Brain microvascular endothelial cell (primary cell): ENCODE measurements around the gene PDCD5.
"Not testable (repeated sequence)": the region's sequence is repeated elsewhere in the genome, so short reads cannot be mapped to it uniquely, and the experiment has no call there.

Source experiments
- DNase-seq: peaks from one replicate; pipeline ENCODE4 v3.0.0-alpha.2; 2020
- H3K27ac ChIP-seq: fragments of 250-450 bp; sonication (Bioruptor Pico); 2 replicates; pipeline ENCODE4 v1.5.1; 2020; ENCODE audit warnings: mild to moderate bottlenecking, moderate library complexity
- H3K27me3 ChIP-seq: fragments of 250-450 bp; sonication (Bioruptor Pico); replicated peaks from 2 replicates; pipeline ENCODE4 v1.5.1; 2020; ENCODE audit warnings: mild to moderate bottlenecking
- H3K36me3 ChIP-seq: fragments of 250-450 bp; sonication (Bioruptor Pico); replicated peaks from 2 replicates; pipeline ENCODE4 v1.5.1; 2020; ENCODE audit warnings: mild to moderate bottlenecking
- H3K4me3 ChIP-seq: 2 replicates; pipeline ENCODE4 v1.5.1; 2011; ENCODE audit warnings: low read depth, mild to moderate bottlenecking, control low read depth, low read length, moderate library complexity
- in situ Hi-C: cut with HindIII; loops from 2 replicates; pipeline ENCODE4 v1.10.0; 2017; ENCODE audit warnings: low sequenced_read_pairs, low pct_ligation_motif_present
- TF ChIP-seq, protein P1 (sequence below): IDR thresholded peaks from 2 replicates; pipeline ENCODE4 v1.5.1; 2011; ENCODE audit warnings: low read depth, mild to moderate bottlenecking, moderate library complexity, low read length, control low read depth, inconsistent platforms; ENCODE audit errors: missing control alignments

Gene PDCD5, protein sequence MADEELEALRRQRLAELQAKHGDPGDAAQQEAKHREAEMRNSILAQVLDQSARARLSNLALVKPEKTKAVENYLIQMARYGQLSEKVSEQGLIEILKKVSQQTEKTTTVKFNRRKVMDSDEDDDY

DNA sequence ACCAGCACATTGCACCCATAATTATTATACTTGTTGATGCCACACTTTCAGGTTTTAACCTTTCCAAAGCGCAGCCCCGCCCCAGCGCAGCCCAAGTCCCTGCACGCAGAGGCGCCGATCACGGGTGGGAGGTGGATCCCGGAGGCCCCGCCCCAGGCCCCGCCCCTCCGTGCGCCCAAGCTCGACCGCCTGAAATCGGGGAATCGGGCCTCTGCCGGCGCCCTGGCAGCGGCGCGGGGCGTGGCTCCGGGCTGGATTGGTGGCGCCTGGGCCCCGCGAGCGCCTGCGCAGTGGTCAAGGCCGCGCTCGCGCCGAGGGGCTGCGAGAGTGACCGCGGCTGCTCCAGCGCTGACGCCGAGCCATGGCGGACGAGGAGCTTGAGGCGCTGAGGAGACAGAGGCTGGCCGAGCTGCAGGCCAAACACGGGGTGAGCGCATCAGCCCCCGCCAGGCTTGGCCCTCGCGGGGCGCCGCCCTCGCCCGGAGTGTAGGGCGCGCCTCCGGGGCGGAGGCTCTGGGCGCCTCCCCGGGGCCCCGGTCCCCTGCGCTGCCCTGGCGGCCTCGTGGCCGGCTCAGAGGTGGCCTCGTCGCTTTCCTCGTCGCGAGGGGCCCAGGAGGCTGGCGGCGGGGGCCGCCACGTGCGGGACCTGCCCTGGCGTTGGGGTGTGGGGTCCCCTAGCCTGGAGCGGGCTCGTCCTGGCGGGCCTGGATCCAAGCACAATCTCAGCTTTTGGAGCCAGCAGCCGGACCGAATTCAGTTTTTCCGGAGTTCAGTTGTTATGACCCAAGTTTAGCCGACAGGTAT lies at the start of gene PDCD5:
TSS of gene PDCD5 (plus strand) at position 290 of the 804 bp plus-strand sequence. CDS start at position 362, 72 bp downstream.
- H3K27ac ChIP-seq, result peak within 1 kb of the TSS; percentile 74
- TF ChIP-seq, protein P1, sequence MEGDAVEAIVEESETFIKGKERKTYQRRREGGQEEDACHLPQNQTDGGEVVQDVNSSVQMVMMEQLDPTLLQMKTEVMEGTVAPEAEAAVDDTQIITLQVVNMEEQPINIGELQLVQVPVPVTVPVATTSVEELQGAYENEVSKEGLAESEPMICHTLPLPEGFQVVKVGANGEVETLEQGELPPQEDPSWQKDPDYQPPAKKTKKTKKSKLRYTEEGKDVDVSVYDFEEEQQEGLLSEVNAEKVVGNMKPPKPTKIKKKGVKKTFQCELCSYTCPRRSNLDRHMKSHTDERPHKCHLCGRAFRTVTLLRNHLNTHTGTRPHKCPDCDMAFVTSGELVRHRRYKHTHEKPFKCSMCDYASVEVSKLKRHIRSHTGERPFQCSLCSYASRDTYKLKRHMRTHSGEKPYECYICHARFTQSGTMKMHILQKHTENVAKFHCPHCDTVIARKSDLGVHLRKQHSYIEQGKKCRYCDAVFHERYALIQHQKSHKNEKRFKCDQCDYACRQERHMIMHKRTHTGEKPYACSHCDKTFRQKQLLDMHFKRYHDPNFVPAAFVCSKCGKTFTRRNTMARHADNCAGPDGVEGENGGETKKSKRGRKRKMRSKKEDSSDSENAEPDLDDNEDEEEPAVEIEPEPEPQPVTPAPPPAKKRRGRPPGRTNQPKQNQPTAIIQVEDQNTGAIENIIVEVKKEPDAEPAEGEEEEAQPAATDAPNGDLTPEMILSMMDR, result no peak
- DNase-seq, result peak; percentile 91
- no peaks in the 10 kb centered on the region for H3K27me3 ChIP-seq
- peaks cover 20% of the 10 kb centered on the region for H3K36me3 ChIP-seq
- H3K4me3 ChIP-seq, result peak within 1 kb of the TSS; percentile 87
- in situ Hi-C loops, result no loop called here

DNA sequence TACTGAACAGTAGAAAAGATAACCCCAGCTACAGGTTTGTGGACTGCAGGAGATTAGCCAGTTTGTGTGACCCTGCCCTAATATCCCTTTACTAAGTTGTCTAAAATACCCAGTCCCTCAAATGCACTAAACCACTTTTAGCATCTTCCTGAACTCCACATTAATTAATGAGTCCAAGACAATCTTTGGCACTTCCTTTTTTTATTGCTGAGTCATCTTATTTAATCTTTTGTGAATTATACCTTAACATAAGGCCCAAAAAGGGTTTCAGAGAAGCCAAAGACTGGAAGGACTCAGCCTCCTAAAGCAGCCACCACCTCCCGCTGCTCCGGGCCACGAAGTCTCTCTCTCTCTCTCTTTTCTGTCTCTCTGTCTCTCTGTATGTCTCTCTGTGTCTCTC lies 48.8 kb upstream of the PDCD5 start:
- H3K4me3 ChIP-seq, result no peak overlapping the region
- DNase-seq, result no peak
- no peaks in the 10 kb centered on the region for H3K36me3 ChIP-seq
- in situ Hi-C loops, result no loop called here
- TF ChIP-seq, protein P1, result no peak
- no peaks in the 10 kb centered on the region for H3K27me3 ChIP-seq
- H3K27ac ChIP-seq, result no peak overlapping the region

DNA sequence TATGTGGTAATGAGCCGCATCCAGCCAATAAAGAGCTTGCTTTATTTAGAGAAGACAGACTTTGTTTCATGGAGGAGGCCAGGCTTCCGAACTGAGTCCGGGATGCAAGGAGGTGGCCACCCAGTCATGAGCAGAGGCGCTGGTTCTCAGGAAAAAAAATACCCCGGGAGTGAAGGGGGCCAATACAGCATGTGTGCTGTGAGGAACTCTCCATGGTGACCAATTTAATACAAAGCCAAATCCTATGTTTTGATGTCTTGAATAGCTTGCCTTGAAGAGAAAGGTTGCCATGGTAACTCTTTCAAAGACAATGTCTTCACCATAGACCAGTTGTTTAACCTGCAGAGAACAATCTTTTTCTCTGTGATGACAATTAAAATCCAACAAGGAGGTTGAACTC lies 43.4 kb upstream of the PDCD5 start:
- no peak for DNase-seq
- Histone ChIP-seq H3K27me3 (no peaks in the 10 kb centered on the region), H3K36me3 (no peaks in the 10 kb centered on the region), H3K4me3 (no peak overlapping the region), H3K27ac (no peak overlapping the region)
- TF ChIP-seq, protein P1, result no peak
- in situ Hi-C loops, result no loop called here

DNA sequence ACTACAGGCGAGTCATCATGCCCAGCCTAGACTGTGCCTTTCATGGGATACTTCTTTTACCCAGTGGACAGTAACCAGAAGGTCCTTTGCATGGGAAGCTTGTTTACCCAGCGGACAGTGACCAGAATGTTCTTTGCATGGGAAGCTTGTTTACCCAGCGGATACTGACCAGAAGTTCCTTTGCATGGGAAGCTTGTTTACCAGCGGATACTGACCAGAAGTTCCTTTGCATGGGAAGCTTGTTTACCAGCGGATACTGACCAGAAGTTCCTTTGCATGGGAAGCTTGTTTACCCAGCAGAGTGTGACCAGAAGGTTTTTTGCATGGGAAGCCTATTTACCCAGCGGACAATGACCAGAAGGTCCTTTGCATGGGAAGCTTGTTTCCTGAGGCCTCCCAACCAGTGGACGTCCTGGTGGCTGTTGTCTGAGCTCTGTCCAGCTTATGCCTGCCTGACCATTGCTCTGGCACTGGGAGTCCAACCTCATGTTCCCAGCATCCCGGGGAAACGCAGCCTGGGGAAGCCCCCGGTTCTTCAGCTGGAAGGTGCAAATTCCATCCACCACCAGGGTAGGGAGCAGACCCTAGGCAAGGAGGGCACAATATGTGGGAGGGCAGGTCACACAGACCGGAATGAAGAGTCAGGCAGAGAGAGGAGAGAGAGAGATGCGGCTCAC lies 41.6 kb upstream of the PDCD5 start:
- no peak for DNase-seq
- Histone ChIP-seq H3K4me3 (no peak overlapping the region), H3K36me3 (no peaks in the 10 kb centered on the region), H3K27me3 (no peaks in the 10 kb centered on the region), H3K27ac (no peak overlapping the region)
- TF ChIP-seq, protein P1, result no peak
- in situ Hi-C loops, result no loop called here

DNA sequence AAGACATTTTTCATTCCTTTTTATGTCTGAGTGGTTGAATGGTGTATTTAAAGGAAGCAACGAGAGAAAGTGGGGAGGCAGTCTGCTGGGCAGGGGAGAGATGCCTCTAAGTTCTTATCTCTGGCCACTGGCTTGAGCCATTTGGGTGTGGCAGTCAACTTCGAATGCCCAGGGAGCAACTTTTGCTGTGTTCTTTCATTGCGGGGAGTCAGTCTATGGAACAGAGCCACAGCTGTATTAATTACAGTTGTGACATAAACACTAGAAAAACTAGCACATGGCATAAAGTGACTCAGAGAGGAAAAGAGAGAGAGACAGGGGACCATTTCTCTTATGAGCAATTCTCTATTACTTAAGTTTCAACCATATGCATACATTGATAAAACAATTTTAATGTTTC lies 40.4 kb upstream of the PDCD5 start:
- H3K36me3 ChIP-seq, result no peaks in the 10 kb centered on the region
- in situ Hi-C loops, result no loop called here
- TF ChIP-seq, protein P1, result no peak
- H3K27ac ChIP-seq, result no peak overlapping the region
- no peaks in the 10 kb centered on the region for H3K27me3 ChIP-seq
- H3K4me3 ChIP-seq, result no peak overlapping the region
- DNase-seq, result no peak

DNA sequence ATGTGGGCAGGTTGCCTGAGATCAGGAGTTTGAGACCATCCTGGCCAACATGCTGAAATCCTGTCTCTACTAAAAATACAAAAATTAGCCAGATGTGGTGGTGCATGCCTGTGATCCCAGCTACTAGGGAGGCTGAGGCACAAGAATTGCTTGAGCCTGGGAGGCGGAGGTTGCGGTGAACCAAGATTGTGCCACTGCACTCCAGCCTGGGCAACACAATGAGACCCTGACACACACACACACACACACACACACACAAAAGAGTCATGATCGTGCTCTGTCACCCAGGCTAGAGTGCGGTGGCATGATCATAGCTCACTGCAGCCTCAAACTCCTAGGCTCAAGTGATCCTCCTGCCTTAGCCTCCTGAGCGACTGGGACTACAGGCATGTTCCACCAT lies 39.6 kb upstream of the PDCD5 start:
- H3K4me3 ChIP-seq, H3K27me3 ChIP-seq, in situ Hi-C loops, DNase-seq, H3K36me3 ChIP-seq, H3K27ac ChIP-seq: not testable (repeated sequence)
